SK-N-SH (cell line): ENCODE results near the gene PLA2G2D.

Source experiments
- ELF1 ChIP-seq: IDR thresholded peaks from 2 replicates; pipeline ENCODE4 v1.4.0; 2012
- GABPA ChIP-seq: IDR thresholded peaks from 2 replicates; pipeline ENCODE4 v1.4.0; 2012; ENCODE audit warnings: low read depth, mild to moderate bottlenecking
- MAX ChIP-seq: IDR thresholded peaks from 2 replicates; pipeline ENCODE4 v1.4.0; 2012; ENCODE audit warnings: low read depth
- MXI1 ChIP-seq: IDR thresholded peaks from 2 replicates; pipeline ENCODE4 v1.6.1; 2012; ENCODE audit warnings: mild to moderate bottlenecking, low read depth, low read length, improper control_type of control experiment
- NRF1 ChIP-seq: IDR thresholded peaks from 2 replicates; pipeline ENCODE4 v1.6.1; 2012; ENCODE audit warnings: low read depth, mild to moderate bottlenecking, low read length
- RAD21 ChIP-seq: IDR thresholded peaks from 2 replicates; pipeline ENCODE4 v1.6.1; 2012; ENCODE audit warnings: mild to moderate bottlenecking, low read length
- RFX5 ChIP-seq: IDR thresholded peaks from 2 replicates; pipeline ENCODE4 v1.6.1; 2012; ENCODE audit warnings: mild to moderate bottlenecking, improper control_type of control experiment, low read length
- SIN3A ChIP-seq: IDR thresholded peaks from 2 replicates; pipeline ENCODE4 v1.6.1; 2012; ENCODE audit warnings: low read depth, mild to moderate bottlenecking, low read length, moderate library complexity, borderline replicate concordance
- USF2 ChIP-seq: fragments of 150-350 bp; IDR thresholded peaks from 2 replicates; pipeline ENCODE4 v1.6.1; 2017; ENCODE audit warnings: antibody characterized with exemption, low read length, low read depth, borderline replicate concordance
- TF ChIP-seq, protein P1 (sequence below): fragments of 200-600 bp; sonication (generic); IDR thresholded peaks from 2 replicates; pipeline ENCODE4 v1.6.1; 2017; ENCODE audit warnings: antibody characterized with exemption, mild to moderate bottlenecking, moderate library complexity

DNA sequence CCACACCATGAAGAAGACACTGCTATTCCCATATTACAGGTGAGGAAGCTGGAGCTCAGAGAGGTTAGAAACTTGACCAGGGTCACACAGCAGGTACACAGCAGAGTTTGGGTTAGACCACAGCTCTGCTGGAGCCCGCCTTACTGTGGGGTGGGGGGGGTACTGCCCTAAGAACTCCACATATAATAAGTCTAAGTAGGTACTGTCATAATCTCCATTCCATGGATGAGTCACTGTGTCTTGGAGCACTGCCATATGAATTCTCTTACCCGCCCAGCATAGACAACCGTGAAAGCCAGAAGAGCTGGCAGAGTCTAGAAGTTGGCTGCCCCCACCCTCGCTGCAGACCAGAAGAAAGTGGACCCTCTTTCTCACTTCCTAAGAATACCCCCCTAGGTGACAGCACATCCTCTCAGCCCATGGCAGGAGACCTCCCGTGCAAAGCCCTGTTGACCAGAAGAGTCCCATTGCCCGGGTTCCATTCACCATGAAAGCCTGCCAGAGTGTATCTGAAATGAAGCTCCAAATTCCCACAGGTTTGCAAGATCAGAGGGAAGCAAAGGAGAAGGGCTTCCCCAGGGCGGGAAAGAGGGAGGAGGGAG, 5.2 kb upstream of the PLA2G2D start:
- TF ChIP-seq, protein P1, sequence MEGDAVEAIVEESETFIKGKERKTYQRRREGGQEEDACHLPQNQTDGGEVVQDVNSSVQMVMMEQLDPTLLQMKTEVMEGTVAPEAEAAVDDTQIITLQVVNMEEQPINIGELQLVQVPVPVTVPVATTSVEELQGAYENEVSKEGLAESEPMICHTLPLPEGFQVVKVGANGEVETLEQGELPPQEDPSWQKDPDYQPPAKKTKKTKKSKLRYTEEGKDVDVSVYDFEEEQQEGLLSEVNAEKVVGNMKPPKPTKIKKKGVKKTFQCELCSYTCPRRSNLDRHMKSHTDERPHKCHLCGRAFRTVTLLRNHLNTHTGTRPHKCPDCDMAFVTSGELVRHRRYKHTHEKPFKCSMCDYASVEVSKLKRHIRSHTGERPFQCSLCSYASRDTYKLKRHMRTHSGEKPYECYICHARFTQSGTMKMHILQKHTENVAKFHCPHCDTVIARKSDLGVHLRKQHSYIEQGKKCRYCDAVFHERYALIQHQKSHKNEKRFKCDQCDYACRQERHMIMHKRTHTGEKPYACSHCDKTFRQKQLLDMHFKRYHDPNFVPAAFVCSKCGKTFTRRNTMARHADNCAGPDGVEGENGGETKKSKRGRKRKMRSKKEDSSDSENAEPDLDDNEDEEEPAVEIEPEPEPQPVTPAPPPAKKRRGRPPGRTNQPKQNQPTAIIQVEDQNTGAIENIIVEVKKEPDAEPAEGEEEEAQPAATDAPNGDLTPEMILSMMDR: no peak
- TF ChIP-seq NRF1: no peak
- no peak for TF ChIP-seq USF2
- no peak for TF ChIP-seq RAD21
- TF ChIP-seq SIN3A: no peak
- no peak for TF ChIP-seq ELF1
- no peak for TF ChIP-seq GABPA
- no peak for TF ChIP-seq MXI1
- no peak for TF ChIP-seq RFX5
- no peak for TF ChIP-seq MAX
